HCT116 (cell line): ENCODE data around the gene PRKN.

Experiments used
- EZH2 ChIP-seq: fragments of 200-600 bp; sonication (generic); IDR thresholded peaks from 2 replicates; pipeline ENCODE4 v1.6.1; 2017; ENCODE audit warnings: antibody characterized with exemption, mixed run types
- POLR2A ChIP-seq: IDR thresholded peaks from 2 replicates; pipeline ENCODE4 v1.7.0; 2011; ENCODE audit warnings: borderline replicate concordance; ENCODE audit not compliant: insufficient read depth, insufficient read length; ENCODE audit errors: extremely low read depth
- POLR2AphosphoS5 ChIP-seq: IDR thresholded peaks from 2 replicates; pipeline ENCODE4 v1.6.1; 2011; ENCODE audit warnings: mild to moderate bottlenecking, low read depth, low read length, moderate library complexity
- TF ChIP-seq, protein P1 (sequence below): IDR thresholded peaks from 2 replicates; pipeline ENCODE4 v1.6.1; 2012
- TF ChIP-seq, protein P2 (sequence below), 3 experiments: fragments of 200-600 bp in 1 of 3; sonication (generic) in 1 of 3; IDR thresholded peaks in 2 of 3; conservative IDR thresholded peaks in 1 of 3; 2 replicates each; pipeline ENCODE4 v1.5.1; 2012 to 2017; ENCODE audit warnings: low read depth in 2 of 3, low read length in 2 of 3, antibody characterized with exemption in 1 of 3, borderline replicate concordance in 1 of 3, control low read depth in 1 of 3, mild to moderate bottlenecking in 1 of 3, mixed read lengths in 1 of 3, mixed run types in 1 of 3, moderate library complexity in 1 of 3; ENCODE audit not compliant: insufficient read depth in 1 of 3
- TF ChIP-seq, protein P3 (sequence below): IDR thresholded peaks from 2 replicates; pipeline ENCODE4 v1.6.1; 2012
- TF ChIP-seq, protein P4 (sequence below): IDR thresholded peaks from 2 replicates; pipeline ENCODE4 v1.6.1; 2011; ENCODE audit warnings: mild to moderate bottlenecking, low read length, moderate library complexity; ENCODE audit not compliant: insufficient replicate concordance; ENCODE audit errors: extremely low read depth

DNA sequence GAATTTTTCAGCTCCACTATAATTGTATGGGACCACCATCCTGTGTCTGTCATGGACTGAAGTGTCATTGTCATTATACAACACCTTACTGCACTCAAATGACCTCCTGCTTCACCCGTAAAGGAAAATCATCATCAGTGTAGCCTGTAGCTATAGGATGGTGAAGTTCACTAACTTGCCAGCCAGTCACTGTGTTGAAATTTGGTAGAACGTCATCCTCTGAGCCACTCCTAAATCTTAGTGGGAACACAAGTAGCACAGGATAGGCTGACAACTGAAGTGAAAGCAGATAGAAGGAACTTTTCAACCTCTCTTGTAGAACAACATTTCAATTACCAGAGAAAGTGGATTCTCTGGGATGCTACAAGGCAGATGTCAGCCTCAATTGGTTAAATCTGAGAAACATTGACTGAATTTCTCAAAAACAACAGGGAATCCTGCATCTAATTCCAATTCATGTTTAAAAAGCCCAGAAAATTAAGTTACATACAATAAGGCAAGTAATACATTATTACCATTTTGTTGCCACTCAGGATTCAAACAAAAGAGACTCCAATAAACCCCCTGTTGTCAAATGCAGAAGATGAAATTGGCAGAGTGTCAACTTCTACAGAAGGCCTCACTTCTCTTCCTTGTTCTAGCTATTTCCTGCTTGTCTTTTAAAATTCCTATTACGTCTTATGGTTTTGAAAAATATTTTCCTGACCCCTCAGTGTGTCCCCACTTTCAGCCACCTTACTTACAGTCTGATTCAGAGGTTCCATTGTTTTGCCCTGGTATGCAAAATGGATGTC is 805.8 kb downstream of the PRKN start:
- TF ChIP-seq, protein P1, sequence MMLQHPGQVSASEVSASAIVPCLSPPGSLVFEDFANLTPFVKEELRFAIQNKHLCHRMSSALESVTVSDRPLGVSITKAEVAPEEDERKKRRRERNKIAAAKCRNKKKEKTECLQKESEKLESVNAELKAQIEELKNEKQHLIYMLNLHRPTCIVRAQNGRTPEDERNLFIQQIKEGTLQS: no peak
- TF ChIP-seq, protein P2, sequence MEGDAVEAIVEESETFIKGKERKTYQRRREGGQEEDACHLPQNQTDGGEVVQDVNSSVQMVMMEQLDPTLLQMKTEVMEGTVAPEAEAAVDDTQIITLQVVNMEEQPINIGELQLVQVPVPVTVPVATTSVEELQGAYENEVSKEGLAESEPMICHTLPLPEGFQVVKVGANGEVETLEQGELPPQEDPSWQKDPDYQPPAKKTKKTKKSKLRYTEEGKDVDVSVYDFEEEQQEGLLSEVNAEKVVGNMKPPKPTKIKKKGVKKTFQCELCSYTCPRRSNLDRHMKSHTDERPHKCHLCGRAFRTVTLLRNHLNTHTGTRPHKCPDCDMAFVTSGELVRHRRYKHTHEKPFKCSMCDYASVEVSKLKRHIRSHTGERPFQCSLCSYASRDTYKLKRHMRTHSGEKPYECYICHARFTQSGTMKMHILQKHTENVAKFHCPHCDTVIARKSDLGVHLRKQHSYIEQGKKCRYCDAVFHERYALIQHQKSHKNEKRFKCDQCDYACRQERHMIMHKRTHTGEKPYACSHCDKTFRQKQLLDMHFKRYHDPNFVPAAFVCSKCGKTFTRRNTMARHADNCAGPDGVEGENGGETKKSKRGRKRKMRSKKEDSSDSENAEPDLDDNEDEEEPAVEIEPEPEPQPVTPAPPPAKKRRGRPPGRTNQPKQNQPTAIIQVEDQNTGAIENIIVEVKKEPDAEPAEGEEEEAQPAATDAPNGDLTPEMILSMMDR (IDR thresholded peaks at IDR 0.05 in 2 of 3, conservative IDR thresholded peaks at IDR 0.05 in 1 of 3; ENCODE audit: borderline replicate concordance in 1 of 3, insufficient read depth in 1 of 3, low read depth in 2 of 3, low read length in 2 of 3): no peak
- no peak for TF ChIP-seq POLR2AphosphoS5
- no peak for TF ChIP-seq EZH2
- TF ChIP-seq, protein P3, sequence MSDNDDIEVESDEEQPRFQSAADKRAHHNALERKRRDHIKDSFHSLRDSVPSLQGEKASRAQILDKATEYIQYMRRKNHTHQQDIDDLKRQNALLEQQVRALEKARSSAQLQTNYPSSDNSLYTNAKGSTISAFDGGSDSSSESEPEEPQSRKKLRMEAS: no peak
- no peak for TF ChIP-seq POLR2A
- TF ChIP-seq, protein P4, sequence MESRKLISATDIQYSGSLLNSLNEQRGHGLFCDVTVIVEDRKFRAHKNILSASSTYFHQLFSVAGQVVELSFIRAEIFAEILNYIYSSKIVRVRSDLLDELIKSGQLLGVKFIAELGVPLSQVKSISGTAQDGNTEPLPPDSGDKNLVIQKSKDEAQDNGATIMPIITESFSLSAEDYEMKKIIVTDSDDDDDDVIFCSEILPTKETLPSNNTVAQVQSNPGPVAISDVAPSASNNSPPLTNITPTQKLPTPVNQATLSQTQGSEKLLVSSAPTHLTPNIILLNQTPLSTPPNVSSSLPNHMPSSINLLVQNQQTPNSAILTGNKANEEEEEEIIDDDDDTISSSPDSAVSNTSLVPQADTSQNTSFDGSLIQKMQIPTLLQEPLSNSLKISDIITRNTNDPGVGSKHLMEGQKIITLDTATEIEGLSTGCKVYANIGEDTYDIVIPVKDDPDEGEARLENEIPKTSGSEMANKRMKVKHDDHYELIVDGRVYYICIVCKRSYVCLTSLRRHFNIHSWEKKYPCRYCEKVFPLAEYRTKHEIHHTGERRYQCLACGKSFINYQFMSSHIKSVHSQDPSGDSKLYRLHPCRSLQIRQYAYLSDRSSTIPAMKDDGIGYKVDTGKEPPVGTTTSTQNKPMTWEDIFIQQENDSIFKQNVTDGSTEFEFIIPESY: no peak
